MM.1S (cell line): Measurements from ENCODE around the gene ATAD5.
"Not testable (repeated sequence)": the region's sequence is repeated elsewhere in the genome, so short reads cannot be mapped to it uniquely, and the experiment has no call there.

Experiments
- DNase-seq: peaks from one replicate; pipeline ENCODE4 v3.0.0-alpha.2; 2015
- H2AFZ ChIP-seq: fragments of 300-600 bp; sonication (generic); 2 replicates; pipeline ENCODE4 v1.6.0; 2016; ENCODE audit warnings: antibody characterized with exemption, low read length
- H3F3A ChIP-seq: fragments of 300-600 bp; sonication (generic); 2 replicates; pipeline ENCODE4 v1.6.1; 2016; ENCODE audit warnings: mild to moderate bottlenecking, antibody characterized with exemption, low read length, moderate library complexity, mixed read lengths; ENCODE audit not compliant: insufficient read depth
- H3K27ac ChIP-seq: fragments of 300-600 bp; sonication (generic); 2 replicates; pipeline ENCODE4 v1.5.1; 2016; ENCODE audit warnings: mild to moderate bottlenecking, low read length
- H3K27me3 ChIP-seq: fragments of 300-600 bp; sonication (generic); replicated peaks from 2 replicates; pipeline ENCODE4 v1.6.0; 2016; ENCODE audit warnings: low read length; ENCODE audit not compliant: insufficient read depth
- H3K36me3 ChIP-seq: fragments of 300-600 bp; sonication (generic); replicated peaks from 2 replicates; pipeline ENCODE4 v1.6.1; 2016; ENCODE audit warnings: mild to moderate bottlenecking, low read length, mixed read lengths; ENCODE audit not compliant: insufficient read depth
- H3K4me1 ChIP-seq: fragments of 300-600 bp; sonication (generic); 2 replicates; pipeline ENCODE4 v1.6.1; 2016; ENCODE audit warnings: low read length, mixed read lengths
- H3K4me2 ChIP-seq: fragments of 300-600 bp; sonication (generic); 2 replicates; pipeline ENCODE4 v1.6.0; 2016; ENCODE audit warnings: low read depth, low read length
- H3K4me3 ChIP-seq: fragments of 300-600 bp; sonication (generic); 2 replicates; pipeline ENCODE4 v1.5.1; 2016; ENCODE audit warnings: low read length, mixed read lengths
- H3K79me2 ChIP-seq: fragments of 300-600 bp; sonication (generic); 2 replicates; pipeline ENCODE4 v1.6.1; 2016; ENCODE audit warnings: mixed run types, low read length, mixed read lengths
- H3K9ac ChIP-seq: fragments of 300-600 bp; sonication (generic); 2 replicates; pipeline ENCODE4 v1.6.1; 2016; ENCODE audit warnings: low read length, mixed read lengths
- H3K9me2 ChIP-seq: fragments of 300-600 bp; sonication (generic); replicated peaks from 2 replicates; pipeline ENCODE4 v1.6.1; 2016; ENCODE audit warnings: mild to moderate bottlenecking, low read length, mixed read lengths; ENCODE audit not compliant: insufficient read depth
- H3K9me3 ChIP-seq: fragments of 300-600 bp; sonication (generic); replicated peaks from 2 replicates; pipeline ENCODE4 v1.6.1; 2016; ENCODE audit warnings: mild to moderate bottlenecking, low read length, mixed read lengths; ENCODE audit not compliant: insufficient read depth
- H4K20me1 ChIP-seq: fragments of 300-600 bp; sonication (generic); 2 replicates; pipeline ENCODE4 v1.6.1; 2016; ENCODE audit warnings: mild to moderate bottlenecking, low read length, moderate library complexity, mixed read lengths; ENCODE audit not compliant: insufficient read depth
- CTCF ChIP-seq: fragments of 300-600 bp; sonication (generic); IDR thresholded peaks from 2 replicates; pipeline ENCODE4 v1.5.1; 2016; ENCODE audit warnings: antibody characterized with exemption, low read length, mixed read lengths
- EZH2 ChIP-seq: fragments of 300-600 bp; sonication (generic); optimal IDR thresholded peaks from 2 replicates; pipeline ENCODE3; 2017; ENCODE audit warnings: low read depth, mild to moderate bottlenecking, antibody characterized with exemption, low read length, mixed read lengths
- EZH2phosphoT487 ChIP-seq: fragments of 300-600 bp; sonication (generic); IDR thresholded peaks from 2 replicates; pipeline ENCODE4 v1.6.1; 2018; ENCODE audit warnings: antibody characterized with exemption, low read length

Gene ATAD5

DNA sequence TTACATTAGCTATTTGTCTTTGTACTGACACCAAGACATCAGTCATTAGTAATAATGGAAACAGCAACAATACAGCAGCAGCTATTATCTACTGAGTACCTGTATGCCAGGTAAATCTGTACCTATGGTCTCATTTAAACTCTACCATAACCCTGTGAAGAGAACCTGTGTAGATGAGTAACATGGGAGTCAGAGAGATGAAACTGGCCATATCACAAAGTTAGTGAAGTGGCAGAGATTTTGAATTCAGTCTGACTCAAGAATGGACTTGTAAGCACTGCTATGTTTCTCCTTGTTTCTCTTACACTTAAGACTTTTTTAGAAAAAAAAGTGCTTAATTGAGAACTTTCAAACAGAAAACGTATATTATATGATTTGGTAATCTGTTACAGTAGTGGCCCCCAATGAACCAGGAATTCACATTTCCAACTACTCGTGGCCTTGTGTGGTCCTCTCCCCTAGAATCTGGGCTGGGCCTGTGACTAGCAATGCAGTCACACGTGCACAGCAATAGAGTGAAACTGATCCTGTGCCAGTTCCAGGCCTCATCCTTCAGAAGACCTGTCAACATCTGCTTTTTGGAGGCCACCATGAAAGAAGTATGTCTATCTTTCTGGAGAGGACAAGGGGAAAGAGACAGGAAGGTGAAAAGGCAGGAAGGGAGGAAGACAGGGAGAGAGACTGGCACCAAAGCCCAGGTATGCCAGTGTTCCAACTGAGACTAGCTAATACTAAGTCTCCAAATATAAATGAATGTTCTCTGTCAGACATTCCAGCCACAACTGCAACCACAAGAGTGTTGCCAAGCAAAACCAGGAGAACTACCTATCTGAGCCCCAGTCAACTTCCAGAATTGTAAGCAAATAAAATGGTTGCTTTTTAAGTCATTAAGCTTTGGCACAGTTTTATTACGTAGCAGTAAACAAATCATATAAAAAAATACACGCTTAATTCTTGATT lies 19.3 kb upstream of the ATAD5 start:
- H3K9me2 ChIP-seq = no peaks in the 10 kb centered on the region
- DNase-seq = no peak
- H3K4me3 ChIP-seq = no peak overlapping the region
- no peak overlapping the region for H3K9ac ChIP-seq
- TF ChIP-seq EZH2phosphoT487 = no peak
- TF ChIP-seq EZH2 = no peak
- no peak for TF ChIP-seq CTCF
- no peaks in the 10 kb centered on the region for H3K27me3 ChIP-seq
- H3F3A ChIP-seq = peaks cover 22% of the 10 kb centered on the region
- H3K4me2 ChIP-seq = no peak overlapping the region; the same call in 1 of the 2 replicates
- H3K36me3 ChIP-seq = no peaks in the 10 kb centered on the region
- H3K9me3 ChIP-seq = no peaks in the 10 kb centered on the region
- peaks cover 90% of the 10 kb centered on the region for H3K79me2 ChIP-seq
- no peak overlapping the region for H2AFZ ChIP-seq
- peak overlapping the region; percentile 8; the same call in 1 of the 2 replicates for H3K27ac ChIP-seq
- H4K20me1 ChIP-seq = 0 out of 2 replicates have a peak, but pooled peaks cover 2% of the 10 kb centered on the region
- H3K4me1 ChIP-seq = peaks cover 22% of the 10 kb centered on the region

DNA sequence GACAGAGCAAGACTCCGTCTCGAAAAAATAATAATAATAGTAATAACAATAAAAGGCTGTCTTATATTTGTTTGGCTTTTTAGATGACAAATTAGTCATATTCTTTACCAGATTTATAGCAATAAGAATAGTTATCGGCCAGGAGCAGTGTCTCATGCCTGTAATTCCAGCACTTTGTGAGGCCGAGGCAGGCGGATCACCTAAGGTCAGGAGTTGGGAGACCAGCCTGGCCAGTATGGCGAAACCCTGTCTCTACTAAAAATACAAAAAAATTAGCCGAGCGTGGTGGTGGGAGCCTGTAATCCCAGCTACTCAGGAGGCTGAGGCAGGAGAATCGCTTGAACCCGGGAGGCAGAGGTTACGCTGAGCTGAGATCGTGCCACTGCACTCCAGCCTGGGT lies 17.5 kb upstream of the ATAD5 start:
- not testable (repeated sequence) for H3K9me2 ChIP-seq, DNase-seq, H4K20me1 ChIP-seq, H3K27ac ChIP-seq, H3K27me3 ChIP-seq, H3K9ac ChIP-seq, H3K36me3 ChIP-seq, H3K4me2 ChIP-seq, H2AFZ ChIP-seq, H3K4me3 ChIP-seq, H3K9me3 ChIP-seq
- Histone ChIP-seq H3K79me2 (peaks cover 99% of the 10 kb centered on the region), H3F3A (peaks cover 15% of the 10 kb centered on the region), H3K4me1 (peaks cover 20% of the 10 kb centered on the region)

DNA sequence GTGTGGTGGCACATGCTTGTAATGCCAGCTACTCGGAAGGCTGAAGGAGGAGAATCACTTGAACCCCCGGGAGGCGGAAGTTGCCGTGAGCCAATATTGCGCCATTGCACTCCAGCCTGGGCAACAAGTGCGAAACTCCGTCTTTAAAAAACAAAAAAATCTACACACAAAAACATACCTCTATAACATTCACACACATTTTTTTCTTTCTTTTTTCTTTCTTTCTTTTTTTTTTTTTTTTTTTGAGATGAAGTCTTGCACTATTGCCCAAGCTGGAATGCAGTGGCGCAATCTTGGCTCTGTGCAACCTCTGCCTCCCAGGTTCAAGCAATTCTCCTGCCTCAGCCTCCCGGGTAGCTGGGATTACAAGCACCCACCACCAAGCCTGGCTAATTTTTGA lies 16.9 kb upstream of the ATAD5 start:
- not testable (repeated sequence) for H3K4me2 ChIP-seq, DNase-seq, H3K4me3 ChIP-seq, H3K27me3 ChIP-seq, H3K9ac ChIP-seq, H3K36me3 ChIP-seq, H3K9me2 ChIP-seq, H2AFZ ChIP-seq, H4K20me1 ChIP-seq, H3K27ac ChIP-seq, H3K9me3 ChIP-seq, H3F3A ChIP-seq
- Histone ChIP-seq H3K4me1 (peaks cover 14% of the 10 kb centered on the region), H3K79me2 (peaks cover 99% of the 10 kb centered on the region)

DNA sequence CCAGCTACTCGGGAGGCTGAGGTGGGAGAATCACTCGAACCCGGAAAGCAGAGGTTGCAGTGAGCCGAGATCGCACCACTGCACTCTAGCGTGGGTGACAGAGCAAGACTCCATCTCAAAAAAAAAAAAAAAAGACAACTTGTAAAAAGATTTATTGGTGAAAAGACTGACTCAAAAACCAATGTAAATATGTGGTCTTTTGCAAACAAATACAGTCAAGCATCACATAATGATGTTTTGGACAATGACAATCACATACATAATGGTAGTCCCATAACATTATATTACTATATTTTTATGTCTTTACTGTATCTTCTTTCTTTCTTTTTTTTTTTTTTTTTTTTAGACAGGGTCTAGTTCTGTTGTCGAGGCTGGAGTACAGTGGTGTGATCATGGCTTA lies 15.6 kb upstream of the ATAD5 start:
- H3K9me3 ChIP-seq = no peaks in the 10 kb centered on the region
- H3K9me2 ChIP-seq = no peaks in the 10 kb centered on the region
- H3K36me3 ChIP-seq = no peaks in the 10 kb centered on the region
- H3F3A ChIP-seq = no peaks in the 10 kb centered on the region
- H3K4me2 ChIP-seq = no peak overlapping the region
- peaks cover 99% of the 10 kb centered on the region for H3K79me2 ChIP-seq
- H3K4me1 ChIP-seq = peaks cover 14% of the 10 kb centered on the region; the same call in 1 of the 2 replicates
- H4K20me1 ChIP-seq = 0 out of 2 replicates have a peak, but pooled peaks cover 2% of the 10 kb centered on the region
- no peak for DNase-seq
- H3K27ac ChIP-seq = no peak overlapping the region
- H2AFZ ChIP-seq = no peak overlapping the region
- H3K9ac ChIP-seq = no peak overlapping the region
- TF ChIP-seq CTCF = no peak
- no peak for TF ChIP-seq EZH2phosphoT487
- TF ChIP-seq EZH2 = no peak
- no peaks in the 10 kb centered on the region for H3K27me3 ChIP-seq
- no peak overlapping the region for H3K4me3 ChIP-seq
